GM12891 (cell line): Measurements from ENCODE around the gene KTN1.

Experiments used
- POLR2A ChIP-seq: IDR thresholded peaks from 2 replicates; pipeline ENCODE4 v1.6.1; 2011; ENCODE audit warnings: low read depth, low read length, control low read depth
- POLR2AphosphoS5 ChIP-seq: IDR thresholded peaks from 2 replicates; pipeline ENCODE4 v1.6.1; 2011; ENCODE audit warnings: low read depth, low read length, control low read depth

DNA sequence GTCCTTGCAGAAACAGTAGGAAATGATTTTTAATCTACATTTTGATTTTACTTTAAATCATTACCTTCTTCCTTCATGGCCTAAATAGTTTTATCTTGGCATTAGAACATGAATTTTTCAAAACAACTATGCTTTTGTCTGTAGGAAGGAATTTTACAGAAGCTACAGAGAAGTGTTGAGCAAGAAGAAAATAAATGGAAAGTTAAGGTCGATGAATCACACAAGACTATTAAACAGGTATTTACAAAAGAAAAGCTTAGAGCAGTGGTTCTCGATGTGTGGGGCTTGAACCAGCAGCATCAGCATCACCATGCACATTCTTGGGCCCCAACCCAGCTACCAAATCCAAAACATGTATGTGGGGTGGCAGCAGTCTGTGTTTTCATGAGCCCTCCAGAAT, 91.6 kb downstream of the KTN1 start:
- TF ChIP-seq POLR2A, result no peak
- TF ChIP-seq POLR2AphosphoS5, result no peak
